ENCODE data around the gene TRMT2A.

TRMT2A gene

GRCh38 chr22:20138868-20139267, 21.8 kb upstream of the TRMT2A start:
- Histone ChIP-seq H3K4me3 (ENCODE audit: low read depth, low read length) (no peak overlapping the region), H3K9me3 (ENCODE audit: control insufficient read depth, low read length) (no peaks in the 10 kb centered on the region), H2AFZ (no peak overlapping the region), H3K36me3 (ENCODE audit: control insufficient read depth, insufficient read depth, low read length) (no peaks in the 10 kb centered on the region), H3K9ac (no peak overlapping the region), H3K4me1 (no peaks in the 10 kb centered on the region), H3K27me3 (ENCODE audit: control insufficient read depth, insufficient read depth, low read length) (no peaks in the 10 kb centered on the region), H3K79me2 (no peaks in the 10 kb centered on the region), H3K4me2 (ENCODE audit: low read length) (no peak overlapping the region), H3K27ac (no peak overlapping the region)
- no peak for TF ChIP-seq CTCF (IDR thresholded peaks at IDR 0.05)

- Histone ChIP-seq H3K27ac (no peak overlapping the region), H3K4me1 (no peaks in the 10 kb centered on the region), H3K27me3 (ENCODE audit: control insufficient read depth, insufficient read depth, low read length) (no peaks in the 10 kb centered on the region), H3K36me3 (ENCODE audit: control insufficient read depth, insufficient read depth, low read length) (no peaks in the 10 kb centered on the region), H3K4me3 (ENCODE audit: low read depth, low read length) (no peak overlapping the region), H3K79me2 (no peaks in the 10 kb centered on the region), H3K9ac (no peak overlapping the region), H3K9me3 (ENCODE audit: control insufficient read depth, low read length) (no peaks in the 10 kb centered on the region), H3K4me2 (ENCODE audit: low read length) (no peak overlapping the region), H2AFZ (no peak overlapping the region)
- TF ChIP-seq CTCF (IDR thresholded peaks at IDR 0.05), result no peak
Observed at GRCh38 chr22:20138417-20138738, 21.4 kb upstream of the TRMT2A start.

GRCh38 chr22:20137671-20138416, 20.8 kb upstream of the TRMT2A start:
- TF ChIP-seq CTCF (IDR thresholded peaks at IDR 0.05), result no peak
- Histone ChIP-seq H3K36me3 (ENCODE audit: control insufficient read depth, insufficient read depth, low read length) (no peaks in the 10 kb centered on the region), H3K27ac (no peak overlapping the region)

GRCh38 chr22:20137113-20137512, 20.1 kb upstream of the TRMT2A start:
- H3K36me3 ChIP-seq (ENCODE audit: control insufficient read depth, insufficient read depth, low read length), result no peaks in the 10 kb centered on the region
- H2AFZ ChIP-seq, result no peak overlapping the region
- TF ChIP-seq CTCF (IDR thresholded peaks at IDR 0.05), result no peak
- H3K9me3 ChIP-seq (ENCODE audit: control insufficient read depth, low read length), result no peaks in the 10 kb centered on the region
- no peak overlapping the region for H3K9ac ChIP-seq
- H3K79me2 ChIP-seq, result no peaks in the 10 kb centered on the region
- H3K4me2 ChIP-seq (ENCODE audit: low read length), result no peak overlapping the region
- peaks cover 4% of the 10 kb centered on the region for H3K4me1 ChIP-seq
- H3K27ac ChIP-seq, result no peak overlapping the region
- H3K27me3 ChIP-seq (ENCODE audit: control insufficient read depth, insufficient read depth, low read length), result no peaks in the 10 kb centered on the region
- no peak overlapping the region for H3K4me3 ChIP-seq (ENCODE audit: low read depth, low read length)

More at GRCh38 chr22:20137671-20138416, 20.8 kb upstream of the TRMT2A start:
- H2AFZ ChIP-seq, result no peak overlapping the region
- no peak overlapping the region for H3K4me2 ChIP-seq (ENCODE audit: low read length)
- no peak overlapping the region for H3K4me3 ChIP-seq (ENCODE audit: low read depth, low read length)
- H3K79me2 ChIP-seq, result no peaks in the 10 kb centered on the region
- no peak overlapping the region for H3K9ac ChIP-seq
- H3K4me1 ChIP-seq, result peaks cover under 1% of the 10 kb centered on the region
- no peaks in the 10 kb centered on the region for H3K9me3 ChIP-seq (ENCODE audit: control insufficient read depth, low read length)
- H3K27me3 ChIP-seq (ENCODE audit: control insufficient read depth, insufficient read depth, low read length), result no peaks in the 10 kb centered on the region

- Histone ChIP-seq H3K4me3 (ENCODE audit: low read depth, low read length) (no peak overlapping the region), H3K4me1 (peaks cover 4% of the 10 kb centered on the region), H3K79me2 (no peaks in the 10 kb centered on the region), H3K9me3 (ENCODE audit: control insufficient read depth, low read length) (no peaks in the 10 kb centered on the region), H3K27me3 (ENCODE audit: control insufficient read depth, insufficient read depth, low read length) (no peaks in the 10 kb centered on the region), H3K9ac (no peak overlapping the region), H3K27ac (no peak overlapping the region), H3K36me3 (ENCODE audit: control insufficient read depth, insufficient read depth, low read length) (no peaks in the 10 kb centered on the region), H3K4me2 (ENCODE audit: low read length) (no peak overlapping the region), H2AFZ (no peak overlapping the region)
- TF ChIP-seq CTCF (IDR thresholded peaks at IDR 0.05), result no peak
Observed at GRCh38 chr22:20136603-20136873, 19.5 kb upstream of the TRMT2A start.

Measured in parathyroid adenoma (tissue), 2 donors.